Stimulated activated CD8-positive, alpha-beta memory T cell treated with anti-CD3 and anti-CD28 coated beads, Interleukin-12 subunit alpha, Interleukin-12 subunit beta, amount 100 ng/mL, for 4 hours (primary cell): ENCODE results near the gene SLC22A12.

Source experiments
- DNase-seq: peaks from one replicate; pipeline ENCODE4 v3.0.0-alpha.2; 2020; ENCODE audit warnings: low read depth

The SLC22A12 gene

DNA sequence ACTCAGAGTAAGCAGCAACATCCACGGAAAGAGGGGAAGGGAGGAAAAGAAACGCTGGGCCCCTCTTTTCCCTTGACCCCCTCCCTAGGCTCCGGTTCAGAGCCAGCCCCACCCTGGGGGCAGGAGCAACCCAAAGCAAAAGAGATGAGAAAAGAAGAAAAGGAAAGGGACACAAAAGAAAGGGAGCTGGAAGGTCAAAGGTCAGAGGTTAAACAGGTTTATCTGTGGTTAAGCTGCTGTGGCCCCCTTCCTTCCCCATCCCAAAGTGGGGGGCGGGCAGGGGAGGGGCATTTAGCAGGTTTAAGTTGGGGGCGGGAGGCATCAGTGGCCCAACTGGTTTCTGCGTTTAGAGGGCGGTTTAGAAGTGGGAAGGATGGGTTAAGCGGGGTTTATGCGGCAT, 35.6 kb downstream of the SLC22A12 start:
- no peak for DNase-seq

- no peak for DNase-seq
Measured at GRCh38 chr11:64627371-64627770, 36.4 kb downstream of the SLC22A12 start.

DNA sequence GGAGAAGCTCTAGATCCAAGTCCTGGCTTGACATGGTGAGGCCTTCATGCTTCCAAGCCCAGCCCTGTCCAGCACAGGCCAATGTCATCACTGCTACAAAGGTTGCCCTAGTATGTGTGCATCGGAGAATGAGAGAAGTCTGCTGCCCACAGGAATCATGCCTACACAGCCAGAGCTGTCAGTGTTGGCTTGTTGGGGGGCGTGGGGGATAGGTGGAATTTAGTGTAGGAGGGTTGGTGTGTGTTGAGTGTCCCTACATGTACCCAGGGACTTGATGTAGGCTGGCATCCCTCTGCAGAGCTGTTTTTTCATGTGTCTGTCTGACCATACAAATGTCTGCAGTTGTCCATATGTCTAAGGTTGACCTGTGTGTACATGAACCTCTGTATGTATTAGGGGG, 37.6 kb downstream of the SLC22A12 start:
- no peak for DNase-seq

DNA sequence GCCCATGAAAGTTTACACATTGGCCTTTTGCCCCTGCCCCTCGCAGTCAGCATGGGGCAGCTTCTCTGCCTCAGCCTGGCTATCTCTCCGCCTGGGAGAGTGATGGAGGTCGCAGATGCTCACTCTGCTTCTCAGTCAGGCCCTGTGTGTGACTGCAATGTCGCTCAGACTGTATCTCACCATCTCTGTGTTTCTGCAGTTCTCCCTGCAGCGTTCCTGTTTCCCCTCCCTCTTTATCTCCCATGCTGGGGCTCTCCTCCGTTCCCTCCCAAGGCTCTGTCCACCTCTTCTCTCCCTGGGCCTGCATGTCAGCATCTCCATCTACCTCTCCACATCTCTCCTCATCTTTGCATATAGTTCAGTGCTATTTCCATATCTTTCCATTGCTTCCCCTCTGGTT, 38.1 kb downstream of the SLC22A12 start:
- DNase-seq = no peak

DNA sequence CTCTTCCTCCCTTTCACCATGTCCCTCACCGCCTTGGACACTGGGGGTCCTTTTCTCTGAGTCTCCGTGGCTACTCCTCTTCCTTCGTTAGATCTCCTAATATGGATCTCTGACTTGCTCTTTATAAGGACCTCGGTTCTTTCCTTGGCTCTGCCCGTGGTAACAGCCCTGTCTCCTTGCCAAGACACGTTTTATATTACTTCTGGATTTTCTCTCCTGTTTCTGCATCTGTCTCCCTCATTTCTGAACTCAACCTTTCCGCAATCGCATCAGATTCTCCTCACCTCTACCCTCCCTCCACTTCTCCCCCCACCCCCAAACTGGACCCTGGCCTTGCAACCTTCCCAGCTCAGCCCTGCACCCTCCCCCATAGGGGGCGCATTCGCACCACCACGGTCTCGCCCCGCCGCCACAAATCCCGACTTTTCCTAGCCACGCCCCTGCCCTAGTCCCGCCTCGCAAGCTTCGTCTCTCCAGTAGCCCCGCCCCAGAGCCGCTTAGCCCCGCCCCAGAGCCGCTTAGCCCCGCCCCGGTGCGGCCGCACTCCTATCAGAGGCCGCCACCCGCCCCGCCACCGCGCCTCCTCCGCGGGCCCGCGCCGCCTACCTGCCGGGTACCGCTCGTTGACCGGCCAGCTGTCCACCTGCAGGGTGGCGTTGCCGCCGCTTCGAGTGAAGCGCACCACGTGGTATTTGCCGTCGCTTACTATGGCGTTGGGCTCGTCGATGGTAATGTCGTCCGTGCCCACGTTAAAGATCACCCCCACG, 39.0 kb downstream of the SLC22A12 start:
- DNase-seq = no peak

GRCh38 chr11:64631675-64632074, 40.7 kb downstream of the SLC22A12 start:
- DNase-seq = no peak

GRCh38 chr11:64632237-64632636, 41.2 kb downstream of the SLC22A12 start:
- no peak for DNase-seq

DNA sequence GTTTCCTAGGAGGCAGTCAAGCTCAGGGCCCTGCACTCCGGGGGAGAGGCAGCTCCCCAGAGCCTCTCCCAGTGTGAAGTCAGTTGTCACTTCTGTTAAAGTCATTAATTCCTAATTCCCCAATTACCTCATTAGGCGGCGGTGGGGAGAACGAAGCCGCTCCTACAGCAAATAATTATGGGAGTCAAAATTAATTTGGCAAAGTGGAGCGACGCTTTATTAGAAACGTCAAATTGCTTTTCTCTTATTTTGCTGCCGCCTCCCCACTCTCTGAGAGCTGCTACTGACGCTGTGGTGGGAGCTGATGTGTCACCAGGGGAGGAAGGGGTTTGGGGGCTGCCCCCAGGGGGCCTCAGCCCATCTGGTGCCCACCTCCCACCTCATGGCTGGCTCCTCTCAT, 41.6 kb downstream of the SLC22A12 start:
- DNase-seq = no peak

DNA sequence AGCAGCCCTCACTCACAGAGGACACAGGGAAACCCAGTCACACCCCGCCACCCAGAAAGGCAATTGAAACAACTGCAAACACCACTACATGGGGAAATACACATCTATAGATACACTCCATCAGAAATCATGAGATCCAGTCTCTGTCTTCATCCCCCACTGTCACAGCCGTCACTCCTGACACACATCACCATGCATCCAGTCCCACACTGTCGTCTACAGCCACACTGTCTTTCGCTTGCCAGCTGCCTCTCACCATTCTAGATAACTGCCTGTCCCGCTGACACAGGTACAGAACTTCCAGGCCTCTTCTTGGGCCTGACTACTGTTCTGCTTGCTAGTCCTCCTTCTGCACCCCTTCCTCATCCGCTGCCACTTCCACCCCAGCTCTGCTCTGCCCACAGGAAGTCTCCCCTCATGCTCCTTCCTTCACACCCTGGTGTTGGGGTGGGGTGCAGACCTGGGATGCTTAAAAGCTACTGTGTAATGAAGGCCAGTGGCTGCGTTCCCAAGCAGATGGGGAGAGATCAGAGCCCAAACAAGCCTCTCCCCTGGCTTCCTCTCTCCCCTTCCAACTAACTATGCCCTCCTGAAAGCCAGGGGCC, 42.6 kb downstream of the SLC22A12 start:
- DNase-seq = no peak

- DNase-seq = no peak
Measured at GRCh38 chr11:64637334-64638017, 46.5 kb downstream of the SLC22A12 start.

DNA sequence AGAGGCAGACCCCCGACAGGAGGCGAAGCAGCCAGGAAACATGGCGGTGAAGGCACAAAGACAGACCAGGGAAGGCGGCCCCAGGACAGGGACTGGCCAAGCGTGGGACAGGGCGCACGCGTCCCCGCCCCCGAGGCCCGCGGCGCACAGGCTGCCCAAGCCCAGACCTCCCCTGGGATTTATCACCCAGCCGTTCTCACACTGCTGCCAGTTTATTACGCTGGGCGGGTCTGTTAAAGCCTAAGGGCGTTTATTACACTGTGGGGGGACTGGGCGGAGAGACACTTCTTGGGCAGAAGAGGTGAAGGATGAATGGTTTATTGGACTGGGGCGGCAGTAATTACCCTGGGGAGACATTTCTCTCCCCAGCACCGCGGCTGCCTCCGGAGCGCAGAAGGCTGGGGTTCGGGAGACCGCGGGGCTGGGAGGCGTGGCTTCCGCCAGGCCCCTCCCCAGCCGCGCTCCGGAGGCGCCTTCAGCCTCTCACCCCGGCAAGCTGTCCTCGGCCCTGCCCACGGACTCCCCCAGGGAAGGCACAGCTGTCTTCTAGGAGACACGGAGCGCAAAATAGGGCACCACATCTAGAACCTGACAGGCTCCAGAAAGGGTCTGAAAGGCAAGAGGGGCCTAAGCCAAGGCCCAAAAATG, 47.1 kb downstream of the SLC22A12 start:
- DNase-seq = no peak

DNA sequence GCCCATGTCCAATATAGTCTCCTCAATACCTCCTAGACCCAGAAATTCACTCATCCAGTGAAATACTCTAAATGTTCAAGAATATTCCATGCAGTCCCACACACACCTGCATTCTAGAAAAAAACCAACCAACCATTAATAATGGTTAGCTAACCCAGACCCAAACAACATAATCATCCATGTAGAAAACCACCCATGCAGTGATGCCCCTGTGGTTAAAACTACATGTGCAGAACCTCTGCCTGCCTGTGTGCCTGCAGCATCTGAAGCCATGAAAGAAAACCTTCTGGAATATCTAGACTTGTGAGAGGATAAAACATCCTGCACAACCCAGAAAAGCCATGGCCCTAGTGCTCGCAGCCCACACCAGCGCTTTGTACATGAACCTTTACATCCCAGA, 47.8 kb downstream of the SLC22A12 start:
- no peak for DNase-seq

DNA sequence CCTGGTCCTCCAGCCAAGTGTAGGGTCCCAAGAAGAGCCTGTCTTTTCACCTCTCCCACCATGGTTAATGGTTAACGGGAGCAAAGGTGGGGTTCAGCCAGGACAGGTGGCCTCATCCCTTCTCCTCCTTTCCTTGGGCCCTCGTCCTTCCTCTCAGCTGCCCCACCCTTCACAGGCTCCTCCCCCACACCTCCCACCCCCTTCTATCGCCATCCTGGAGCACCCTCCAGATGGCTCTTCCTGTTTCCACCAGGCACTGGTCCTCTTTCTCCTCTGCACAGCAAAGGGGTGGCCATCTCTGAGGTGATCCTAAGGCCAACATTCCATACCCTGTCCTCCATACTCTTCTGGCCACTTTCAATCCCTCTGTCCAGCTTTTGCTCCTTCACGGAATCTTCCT, 48.9 kb downstream of the SLC22A12 start:
- no peak for DNase-seq

- DNase-seq = no peak
Measured at GRCh38 chr11:64641596-64642417, 50.8 kb downstream of the SLC22A12 start.

DNA sequence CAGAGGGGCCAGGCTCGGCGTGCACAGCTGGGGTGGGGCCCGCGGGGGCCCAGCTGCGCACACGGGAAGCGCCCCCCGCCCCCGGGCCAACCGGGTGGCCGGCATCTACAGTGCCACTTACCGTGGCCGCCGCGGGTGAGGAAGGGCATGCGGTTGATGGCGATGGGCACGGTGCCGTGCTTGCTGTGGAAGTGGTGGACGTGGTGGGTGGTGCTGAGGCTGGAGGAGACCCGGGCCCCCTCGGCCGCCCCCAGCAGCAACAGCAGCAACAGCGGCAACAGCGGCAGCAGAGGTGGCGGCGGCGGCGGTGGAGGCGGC, 51.4 kb downstream of the SLC22A12 start:
- no peak for DNase-seq

DNA sequence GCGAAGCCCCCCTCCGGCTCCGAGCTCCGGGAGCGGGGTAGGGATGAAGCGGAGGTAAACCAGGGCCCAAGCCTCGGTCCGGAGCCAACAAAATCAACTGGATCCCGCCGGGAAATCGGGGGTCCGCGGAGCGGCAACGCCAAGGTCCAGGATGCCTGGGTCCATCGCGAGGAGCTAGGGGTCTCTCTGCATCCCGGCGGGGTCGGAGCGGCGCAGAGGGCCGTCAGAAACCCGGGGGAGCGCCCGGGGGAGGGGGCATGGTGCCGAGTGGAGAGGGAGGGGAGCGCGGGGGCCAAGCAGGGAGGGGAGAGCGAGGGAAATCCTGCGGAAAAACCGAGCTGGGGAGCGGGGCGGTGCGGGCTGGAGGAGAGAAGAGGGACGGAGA, 51.8 kb downstream of the SLC22A12 start:
- no peak for DNase-seq

DNA sequence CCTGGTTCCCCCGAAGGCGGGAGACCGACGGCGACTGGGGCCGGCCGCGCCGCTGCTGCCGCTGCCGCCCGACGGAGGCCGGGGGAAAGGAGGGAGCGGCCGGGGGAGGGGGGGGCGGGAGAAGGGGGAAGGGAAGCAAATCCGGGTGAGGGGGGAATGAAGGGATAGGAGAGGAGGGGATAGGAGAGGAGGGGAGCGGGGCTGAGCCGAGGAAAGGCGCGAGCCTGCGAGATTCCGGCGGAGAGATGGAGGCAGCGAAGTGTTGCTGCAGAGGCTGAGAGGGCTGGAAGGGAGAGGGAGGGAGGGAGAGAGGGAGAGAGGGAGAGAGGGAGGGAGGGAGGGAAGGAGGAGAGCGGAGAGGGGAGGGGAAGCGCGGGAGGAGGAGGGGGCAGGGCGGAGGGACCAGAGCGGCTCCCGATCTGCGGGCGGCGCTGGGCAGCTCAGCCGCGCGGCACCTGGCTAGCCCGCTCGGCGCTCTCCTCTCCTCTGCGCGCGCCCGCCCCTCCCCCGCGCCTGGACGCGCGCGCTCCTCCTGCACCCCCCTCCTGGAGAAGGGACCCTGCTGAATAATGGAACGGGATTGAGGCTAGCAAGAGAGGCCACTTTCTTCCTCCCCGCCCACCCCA, 52.3 kb downstream of the SLC22A12 start:
- no peak for DNase-seq

DNA sequence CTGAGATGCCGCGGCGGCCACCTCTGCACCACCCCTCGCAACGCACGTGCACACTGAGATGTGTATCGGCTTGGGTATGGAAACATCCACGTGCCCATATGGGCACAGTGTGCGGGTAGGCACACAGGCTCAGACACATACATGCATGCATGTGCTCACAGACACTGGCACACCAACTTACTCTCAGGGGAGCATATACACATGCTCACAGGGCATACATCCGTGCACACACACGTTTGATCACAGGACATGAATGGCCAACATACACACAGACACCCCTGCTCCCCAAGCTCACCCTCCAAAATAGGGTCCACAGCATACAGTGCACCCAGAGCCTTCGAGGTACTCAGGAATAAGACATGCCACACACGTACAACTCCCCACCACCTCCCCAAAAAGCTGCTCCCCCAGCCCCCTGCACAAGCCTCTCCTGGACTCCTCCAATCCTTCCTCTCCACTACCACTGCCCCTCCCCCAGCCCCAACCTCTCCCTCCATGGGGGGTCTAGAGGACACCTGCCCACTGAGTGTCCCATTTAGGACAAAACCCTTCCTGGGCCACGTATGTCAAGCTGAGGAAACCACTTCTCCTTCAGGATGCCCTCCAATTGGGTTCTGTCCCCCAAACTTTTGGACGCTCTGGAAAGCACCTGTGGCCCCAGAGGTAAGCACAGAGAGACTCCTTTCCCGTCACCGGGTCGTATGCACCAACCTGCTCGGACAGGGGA, 53.1 kb downstream of the SLC22A12 start:
- no peak for DNase-seq

- DNase-seq = no peak
Measured at GRCh38 chr11:64644647-64645275, 53.7 kb downstream of the SLC22A12 start.

DNA sequence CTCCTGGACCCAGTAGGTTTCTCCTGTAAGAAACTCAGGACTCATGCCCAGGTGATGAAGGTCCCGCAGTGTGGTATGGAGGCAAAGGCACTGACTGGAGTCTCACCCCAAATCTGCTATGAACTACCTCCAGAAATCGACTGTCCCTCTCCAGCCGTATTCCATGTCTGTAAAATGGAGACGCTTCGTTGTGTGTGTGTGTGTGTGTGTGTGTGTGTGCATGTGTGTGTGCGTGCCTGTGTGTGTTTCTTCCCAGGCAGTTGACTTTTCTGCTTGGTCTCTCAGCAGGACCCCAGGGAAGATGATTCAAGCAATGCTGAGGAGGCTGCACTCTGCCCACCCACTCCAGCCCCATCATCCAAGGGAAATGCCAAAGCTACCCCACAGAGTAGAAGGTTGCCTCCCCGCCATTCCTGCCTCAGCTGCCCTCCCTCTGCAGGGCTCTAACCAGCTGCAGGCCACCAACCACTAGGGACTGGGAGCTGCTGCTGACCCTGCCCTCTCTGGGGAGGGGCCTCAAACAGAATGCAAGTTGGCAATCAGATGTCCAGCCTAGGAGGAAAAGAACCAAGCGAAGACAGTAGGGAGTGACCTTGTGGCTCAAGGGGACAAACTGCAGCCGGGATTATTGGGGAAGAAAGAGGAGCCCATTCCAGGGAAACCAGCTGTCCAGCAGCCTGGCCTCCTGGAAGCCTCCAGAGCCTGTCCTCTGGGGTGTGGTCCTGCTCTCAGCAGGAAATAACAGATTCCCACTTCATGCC, 56.2 kb downstream of the SLC22A12 start:
- no peak for DNase-seq
